ACC112 (cell line): Measurements from ENCODE around the gene C16orf95.
"Not testable (repeated sequence)": the region's sequence is repeated elsewhere in the genome, so short reads cannot be mapped to it uniquely, and the experiment has no call there.

Source experiments
- H2AFZ ChIP-seq: fragments of 200-600 bp; sonication (generic); one replicate; pipeline ENCODE4 v1.6.0; 2017; ENCODE audit warnings: antibody characterized with exemption, low read length; ENCODE audit not compliant: unreplicated experiment
- H3K27ac ChIP-seq: fragments of 200-600 bp; sonication (generic); 2 replicates; pipeline ENCODE4 v1.5.1; 2014; ENCODE audit warnings: low read depth, mild to moderate bottlenecking, antibody characterized with exemption, low read length, moderate library complexity
- H3K27me3 ChIP-seq: fragments of 200-600 bp; sonication (generic); 2 replicates; pipeline ENCODE4 v1.6.1; 2014; ENCODE audit warnings: mild to moderate bottlenecking, antibody characterized with exemption, low read length, moderate library complexity, mixed read lengths; ENCODE audit not compliant: insufficient read depth
- H3K36me3 ChIP-seq: fragments of 200-600 bp; sonication (generic); 2 replicates; pipeline ENCODE4 v1.6.1; 2016; ENCODE audit warnings: mild to moderate bottlenecking, antibody characterized with exemption, low read length, moderate library complexity, mixed read lengths; ENCODE audit not compliant: insufficient read depth
- H3K4me1 ChIP-seq: fragments of 200-600 bp; sonication (generic); one replicate; pipeline ENCODE4 v1.6.1; 2016; ENCODE audit warnings: low read length, mixed read lengths; ENCODE audit not compliant: insufficient read depth, unreplicated experiment, control insufficient read depth
- H3K4me3 ChIP-seq: fragments of 200-600 bp; sonication (generic); 2 replicates; pipeline ENCODE4 v1.5.1; 2014; ENCODE audit warnings: mild to moderate bottlenecking, low read depth, low read length
- H3K79me2 ChIP-seq: fragments of 200-600 bp; sonication (generic); one replicate; pipeline ENCODE4 v1.6.0; 2016; ENCODE audit warnings: low read length; ENCODE audit not compliant: control insufficient read depth, unreplicated experiment, insufficient read depth

C16orf95 gene

DNA sequence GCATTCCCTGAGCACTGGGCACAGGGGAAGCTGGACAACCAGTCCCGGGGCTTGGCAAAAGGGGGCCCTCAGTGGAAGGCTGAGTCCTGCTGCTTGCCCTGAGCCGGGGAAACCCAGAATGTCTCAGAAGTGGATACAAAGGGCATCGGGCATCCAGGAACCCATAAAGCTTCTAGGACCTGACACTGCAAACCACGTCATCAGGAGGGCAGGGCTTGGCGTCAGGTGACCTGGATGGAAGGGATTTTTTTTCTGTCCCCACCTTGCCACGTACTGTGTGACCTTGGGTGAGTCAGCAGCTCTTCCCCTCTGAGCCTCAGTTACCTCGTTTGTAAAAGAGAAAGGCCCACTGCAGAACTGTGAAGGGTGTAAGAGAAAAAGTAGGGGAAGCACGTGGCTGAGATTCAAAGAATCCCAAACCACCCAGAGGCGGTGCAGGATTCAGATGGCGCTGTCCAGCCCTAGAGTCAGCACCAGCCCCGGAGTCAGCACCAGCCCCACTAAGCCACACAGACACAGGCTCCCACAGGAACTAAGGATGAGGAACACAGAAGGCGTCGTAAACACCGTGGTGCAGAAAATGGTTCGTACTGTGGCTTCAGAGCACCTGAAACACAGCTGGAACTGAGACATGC is 53.7 kb downstream of the C16orf95 start:
- H3K36me3 ChIP-seq = no peaks in the 10 kb centered on the region
- H3K4me1 ChIP-seq = peaks cover 5% of the 10 kb centered on the region
- no peak overlapping the region for H3K27ac ChIP-seq
- no peaks in the 10 kb centered on the region for H3K27me3 ChIP-seq
- no peaks in the 10 kb centered on the region for H3K79me2 ChIP-seq
- H2AFZ ChIP-seq = no peak overlapping the region
- H3K4me3 ChIP-seq = no peak overlapping the region

GRCh38 chr16:87259431-87259830 is 57.8 kb downstream of the C16orf95 start:
- Histone ChIP-seq H3K4me1 (peaks cover under 1% of the 10 kb centered on the region), H3K27me3 (no peaks in the 10 kb centered on the region), H3K79me2 (no peaks in the 10 kb centered on the region), H3K36me3 (no peaks in the 10 kb centered on the region), H2AFZ (no peak overlapping the region), H3K4me3 (no peak overlapping the region), H3K27ac (no peak overlapping the region)

GRCh38 chr16:87258653-87259052 is 58.5 kb downstream of the C16orf95 start:
- H3K79me2 ChIP-seq = not testable (repeated sequence)

DNA sequence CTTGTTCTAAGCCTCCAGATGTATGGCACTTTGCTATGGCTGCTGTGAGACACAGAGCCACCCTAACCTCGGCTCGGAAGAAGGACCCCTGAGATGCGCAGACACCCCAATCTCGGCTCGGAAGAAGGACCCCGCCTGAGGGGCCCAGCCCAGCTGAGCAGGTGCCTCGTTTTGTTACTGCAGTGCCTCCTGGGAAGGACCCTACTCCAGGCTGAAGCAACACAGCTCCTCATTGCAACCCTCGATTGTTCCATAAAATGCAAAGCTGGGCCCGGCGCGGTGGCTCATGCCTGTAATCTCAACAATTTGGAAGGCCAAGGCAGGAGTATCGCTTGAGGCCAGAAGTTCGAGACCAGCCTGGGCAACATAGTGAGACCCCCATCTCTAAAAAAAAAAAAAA is 61.3 kb downstream of the C16orf95 start:
- Histone ChIP-seq H3K79me2 (no peaks in the 10 kb centered on the region), H3K27ac (no peak overlapping the region), H3K27me3 (no peaks in the 10 kb centered on the region), H3K36me3 (no peaks in the 10 kb centered on the region), H3K4me3 (no peak overlapping the region), H3K4me1 (no peaks in the 10 kb centered on the region), H2AFZ (no peak overlapping the region)

More at GRCh38 chr16:87258653-87259052, 58.5 kb downstream of the C16orf95 start:
- not testable (repeated sequence) for H2AFZ ChIP-seq, H3K27ac ChIP-seq, H3K27me3 ChIP-seq, H3K36me3 ChIP-seq, H3K4me1 ChIP-seq, H3K4me3 ChIP-seq

- H2AFZ ChIP-seq = no peak overlapping the region
- no peaks in the 10 kb centered on the region for H3K4me1 ChIP-seq
- H3K79me2 ChIP-seq = no peaks in the 10 kb centered on the region
- H3K36me3 ChIP-seq = no peaks in the 10 kb centered on the region
- no peak overlapping the region for H3K27ac ChIP-seq
- no peaks in the 10 kb centered on the region for H3K27me3 ChIP-seq
- no peak overlapping the region for H3K4me3 ChIP-seq
Measured at GRCh38 chr16:87254734-87255133, 62.5 kb downstream of the C16orf95 start.

DNA sequence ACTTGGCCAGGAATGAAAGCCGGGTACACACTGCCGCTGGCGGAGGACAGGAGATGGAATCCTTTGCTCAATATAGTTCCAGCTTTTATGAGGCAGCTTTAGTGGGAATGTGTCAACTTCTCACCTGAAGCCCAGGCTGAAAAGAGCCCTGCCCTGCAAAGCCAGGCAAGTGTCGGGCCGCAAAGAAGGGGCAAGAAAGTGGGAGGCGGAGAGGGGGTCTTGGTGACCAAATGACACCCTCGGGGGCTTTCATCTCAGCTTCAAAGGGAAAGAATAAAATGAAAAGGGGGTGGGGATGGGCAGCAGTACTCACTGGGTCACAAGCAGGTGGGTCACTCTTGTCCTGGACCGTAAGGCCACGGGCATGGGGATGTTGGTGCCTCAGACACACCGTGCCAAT is 62.9 kb downstream of the C16orf95 start:
- Histone ChIP-seq H3K4me3 (no peak overlapping the region), H3K36me3 (no peaks in the 10 kb centered on the region), H2AFZ (no peak overlapping the region), H3K4me1 (no peaks in the 10 kb centered on the region), H3K27ac (no peak overlapping the region), H3K79me2 (no peaks in the 10 kb centered on the region), H3K27me3 (no peaks in the 10 kb centered on the region)

DNA sequence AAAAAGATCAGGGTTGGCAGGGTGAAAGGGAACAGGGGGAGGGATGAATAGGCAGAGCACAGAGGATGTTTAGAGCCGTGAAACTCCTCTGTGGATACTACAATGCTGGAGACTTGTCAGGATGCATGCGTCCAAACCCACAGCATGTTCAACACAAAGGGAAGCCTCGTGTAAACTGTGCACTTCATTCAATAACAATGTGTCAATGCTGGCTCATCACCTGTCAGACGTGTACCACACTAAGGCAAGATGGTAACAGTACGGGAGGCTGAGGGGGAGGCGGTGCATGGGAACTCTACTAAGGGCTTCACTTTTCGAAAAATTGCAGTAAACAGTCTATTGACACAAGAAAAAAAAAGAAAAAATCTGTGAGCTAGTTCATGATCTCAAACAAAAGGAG is 63.7 kb downstream of the C16orf95 start:
- Histone ChIP-seq H3K4me1 (no peaks in the 10 kb centered on the region), H3K79me2 (no peaks in the 10 kb centered on the region), H3K27ac (no peak overlapping the region), H3K4me3 (no peak overlapping the region), H3K27me3 (no peaks in the 10 kb centered on the region), H3K36me3 (no peaks in the 10 kb centered on the region), H2AFZ (no peak overlapping the region)
